OCI-LY3 (cell line): ENCODE measurements around the gene AGBL5.

Experiments used
- H2AFZ ChIP-seq: fragments of 200-600, 300-600 bp; shearing (Covaris generic); 2 replicates; pipeline ENCODE4 v1.6.0; 2014; ENCODE audit warnings: antibody characterized with exemption, low read depth, low read length
- H3K27ac ChIP-seq: fragments of 200-600, 300-600 bp; sonication (generic); 2 replicates; pipeline ENCODE4 v1.5.1; 2014; ENCODE audit warnings: mild to moderate bottlenecking, low read length, moderate library complexity, mixed read lengths
- H3K27me3 ChIP-seq: fragments of 200-600, 300-600 bp; sonication (generic); 2 replicates; pipeline ENCODE4 v1.6.1; 2014; ENCODE audit warnings: low read depth, low read length, mixed read lengths
- H3K36me3 ChIP-seq: fragments of 200-600, 300-600 bp; sonication (generic); replicated peaks from 2 replicates; pipeline ENCODE3; 2014; ENCODE audit warnings: low read depth, low read length, mixed read lengths
- H3K4me1 ChIP-seq: fragments of 300-600, 200-600 bp; sonication (generic); 2 replicates; pipeline ENCODE4 v1.6.1; 2014; ENCODE audit warnings: low read length, mixed read lengths
- H3K4me2 ChIP-seq: fragments of 200-600, 300-600 bp; sonication (generic); 2 replicates; pipeline ENCODE4 v1.6.1; 2014; ENCODE audit warnings: low read length, mixed read lengths
- H3K4me3 ChIP-seq: fragments of 300-600, 200-600 bp; sonication (generic); 2 replicates; pipeline ENCODE4 v1.5.1; 2014; ENCODE audit warnings: antibody characterized with exemption, mild to moderate bottlenecking, low read length, moderate library complexity
- H3K79me2 ChIP-seq: fragments of 300-600, 200-600 bp; shearing (Covaris generic); 2 replicates; pipeline ENCODE4 v1.6.1; 2014; ENCODE audit warnings: mild to moderate bottlenecking, low read length, mixed read lengths
- H3K9ac ChIP-seq: fragments of 300-600, 200-600 bp; shearing (Covaris generic); 2 replicates; pipeline ENCODE4 v1.6.0; 2014; ENCODE audit warnings: mild to moderate bottlenecking, low read length, moderate library complexity
- H3K9me3 ChIP-seq: fragments of 200-600, 300-600 bp; shearing (Covaris generic); 2 replicates; pipeline ENCODE4 v1.6.1; 2014; ENCODE audit warnings: low read length, mixed read lengths; ENCODE audit not compliant: insufficient read depth
- H4K20me1 ChIP-seq: fragments of 200-600, 300-600 bp; sonication (generic); 2 replicates; pipeline ENCODE4 v1.6.1; 2016; ENCODE audit warnings: low read length, mixed read lengths; ENCODE audit not compliant: insufficient read depth
- EZH2phosphoT487 ChIP-seq: fragments of 200-600 bp; shearing (Covaris generic); IDR thresholded peaks from 2 replicates; pipeline ENCODE4 v1.6.1; 2018; ENCODE audit warnings: antibody characterized with exemption, mixed run types, low read depth
- TF ChIP-seq, protein P1 (sequence below): fragments of 200-600, 300-600 bp; sonication (generic); IDR thresholded peaks from 2 replicates; pipeline ENCODE4 v1.5.1; 2014; ENCODE audit warnings: antibody characterized with exemption, low read length, low read depth

The AGBL5 gene

DNA sequence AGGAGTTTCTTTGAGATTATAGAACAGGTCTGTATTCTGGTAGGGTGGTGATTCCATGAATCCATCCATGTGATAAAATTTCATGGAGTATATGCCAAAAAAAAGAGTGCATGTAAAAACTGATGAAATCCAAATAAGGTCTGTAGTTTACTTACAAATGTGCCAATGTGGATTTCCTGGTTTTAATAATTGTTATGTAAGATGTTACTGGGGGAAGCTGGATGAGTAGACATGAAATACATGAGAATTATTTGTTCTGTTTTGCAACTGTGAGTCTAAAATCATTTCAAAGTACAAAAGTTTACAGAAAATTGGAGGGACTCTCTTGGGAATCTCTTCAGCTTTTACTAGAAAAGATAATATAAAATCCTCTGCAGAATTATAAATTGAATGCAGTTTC, 42.4 kb upstream of the AGBL5 start:
- Histone ChIP-seq H3K4me1 (peaks cover 4% of the 10 kb centered on the region), H3K36me3 (no peaks in the 10 kb centered on the region), H3K27me3 (peaks cover 34% of the 10 kb centered on the region), H3K9ac (no peak overlapping the region), H2AFZ (no peak overlapping the region), H4K20me1 (no peaks in the 10 kb centered on the region), H3K4me3 (no peak overlapping the region), H3K27ac (no peak overlapping the region), H3K79me2 (no peaks in the 10 kb centered on the region), H3K9me3 (no peaks in the 10 kb centered on the region), H3K4me2 (no peak overlapping the region)
- TF ChIP-seq, protein P1, sequence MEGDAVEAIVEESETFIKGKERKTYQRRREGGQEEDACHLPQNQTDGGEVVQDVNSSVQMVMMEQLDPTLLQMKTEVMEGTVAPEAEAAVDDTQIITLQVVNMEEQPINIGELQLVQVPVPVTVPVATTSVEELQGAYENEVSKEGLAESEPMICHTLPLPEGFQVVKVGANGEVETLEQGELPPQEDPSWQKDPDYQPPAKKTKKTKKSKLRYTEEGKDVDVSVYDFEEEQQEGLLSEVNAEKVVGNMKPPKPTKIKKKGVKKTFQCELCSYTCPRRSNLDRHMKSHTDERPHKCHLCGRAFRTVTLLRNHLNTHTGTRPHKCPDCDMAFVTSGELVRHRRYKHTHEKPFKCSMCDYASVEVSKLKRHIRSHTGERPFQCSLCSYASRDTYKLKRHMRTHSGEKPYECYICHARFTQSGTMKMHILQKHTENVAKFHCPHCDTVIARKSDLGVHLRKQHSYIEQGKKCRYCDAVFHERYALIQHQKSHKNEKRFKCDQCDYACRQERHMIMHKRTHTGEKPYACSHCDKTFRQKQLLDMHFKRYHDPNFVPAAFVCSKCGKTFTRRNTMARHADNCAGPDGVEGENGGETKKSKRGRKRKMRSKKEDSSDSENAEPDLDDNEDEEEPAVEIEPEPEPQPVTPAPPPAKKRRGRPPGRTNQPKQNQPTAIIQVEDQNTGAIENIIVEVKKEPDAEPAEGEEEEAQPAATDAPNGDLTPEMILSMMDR = no peak
- TF ChIP-seq EZH2phosphoT487 = no peak

DNA sequence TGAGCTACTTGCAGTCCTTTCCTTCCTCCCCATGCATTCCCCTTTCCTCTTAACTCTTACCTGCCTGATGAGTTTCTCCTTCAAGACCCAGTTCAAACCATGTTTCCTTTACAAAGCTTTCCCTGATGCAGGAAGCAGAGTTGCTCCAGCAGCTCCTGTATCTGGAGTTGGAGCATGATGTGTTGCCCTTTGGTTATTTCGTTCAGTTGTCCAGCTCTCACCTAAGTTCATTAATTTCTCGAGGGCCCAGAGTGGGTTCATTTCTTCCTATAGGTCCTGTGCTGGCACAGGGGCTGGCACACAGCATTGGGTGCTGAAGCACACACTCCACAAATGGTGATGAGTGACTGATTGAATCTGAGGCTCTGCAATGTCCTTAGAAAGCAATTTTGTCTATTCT, 41.8 kb upstream of the AGBL5 start:
- peaks cover 34% of the 10 kb centered on the region for H3K27me3 ChIP-seq
- no peaks in the 10 kb centered on the region for H3K79me2 ChIP-seq
- H3K9me3 ChIP-seq = no peaks in the 10 kb centered on the region
- H3K4me2 ChIP-seq = no peak overlapping the region
- H3K27ac ChIP-seq = no peak overlapping the region
- no peak overlapping the region for H3K9ac ChIP-seq
- no peak overlapping the region for H3K4me3 ChIP-seq
- no peak overlapping the region for H2AFZ ChIP-seq
- TF ChIP-seq, protein P1 = no peak
- TF ChIP-seq EZH2phosphoT487 = no peak
- H3K36me3 ChIP-seq = no peaks in the 10 kb centered on the region
- no peaks in the 10 kb centered on the region for H4K20me1 ChIP-seq
- no peaks in the 10 kb centered on the region for H3K4me1 ChIP-seq

DNA sequence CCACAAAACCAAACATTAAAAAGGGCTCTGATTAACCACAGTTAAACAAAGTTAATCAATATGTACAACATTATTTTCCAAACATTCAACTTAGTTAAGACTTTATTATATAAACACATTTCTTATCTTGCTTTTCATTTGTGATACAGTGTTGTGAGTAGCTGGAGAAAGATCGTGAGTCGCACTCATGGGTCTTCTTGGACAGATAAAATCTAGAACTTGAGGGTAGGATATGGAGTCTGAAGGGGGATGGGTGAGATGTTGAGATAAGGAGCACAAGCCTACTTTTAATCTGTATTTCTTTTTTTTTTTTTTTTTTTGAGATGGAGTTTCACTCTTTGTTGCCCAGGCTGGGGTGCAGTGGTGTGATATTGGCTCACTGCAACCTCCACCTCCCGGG, 41.3 kb upstream of the AGBL5 start:
- Histone ChIP-seq H3K4me2 (no peak overlapping the region), H3K27me3 (peaks cover 34% of the 10 kb centered on the region), H3K9me3 (no peaks in the 10 kb centered on the region), H3K36me3 (no peaks in the 10 kb centered on the region), H3K9ac (no peak overlapping the region), H3K79me2 (no peaks in the 10 kb centered on the region), H4K20me1 (no peaks in the 10 kb centered on the region), H3K4me3 (no peak overlapping the region), H3K4me1 (no peaks in the 10 kb centered on the region), H2AFZ (no peak overlapping the region), H3K27ac (no peak overlapping the region)
- TF ChIP-seq, protein P1 = no peak
- no peak for TF ChIP-seq EZH2phosphoT487

DNA sequence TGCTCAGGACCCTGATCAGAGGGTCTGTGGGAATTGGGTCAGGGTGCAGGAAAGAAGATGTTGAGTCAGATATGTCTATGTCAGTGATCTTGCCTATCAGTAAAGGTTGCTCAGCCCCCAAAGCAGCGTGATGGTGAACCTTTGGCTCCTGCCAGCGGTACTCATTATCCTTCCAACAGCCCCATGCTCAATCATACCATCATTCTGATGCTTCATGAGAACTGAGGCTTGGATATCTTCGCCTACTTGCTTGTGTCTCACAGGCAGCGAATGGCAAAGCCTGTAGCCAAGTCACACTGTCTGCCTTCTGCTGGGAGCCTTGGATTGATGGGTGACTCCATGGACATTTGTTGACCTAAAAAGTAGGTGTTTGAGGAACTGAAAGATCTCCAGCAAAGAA, 37.7 kb upstream of the AGBL5 start:
- Histone ChIP-seq H3K27ac (no peak overlapping the region), H4K20me1 (no peaks in the 10 kb centered on the region), H3K9ac (no peak overlapping the region), H3K79me2 (no peaks in the 10 kb centered on the region), H3K9me3 (no peaks in the 10 kb centered on the region), H2AFZ (no peak overlapping the region), H3K36me3 (no peaks in the 10 kb centered on the region), H3K4me1 (peaks cover 5% of the 10 kb centered on the region; the same call in 1 of the 2 replicates), H3K4me3 (no peak overlapping the region), H3K27me3 (peaks cover 16% of the 10 kb centered on the region), H3K4me2 (no peak overlapping the region)
- TF ChIP-seq, protein P1 = no peak
- TF ChIP-seq EZH2phosphoT487 = no peak
